Muscle layer of duodenum (tissue), 2 donors: ENCODE results near the gene PRKAG2.

Source experiments
- H3K27ac ChIP-seq: one replicate; pipeline ENCODE4 v1.7.0; 2013; ENCODE audit warnings: mild to moderate bottlenecking, low read length
- H3K27me3 ChIP-seq: one replicate; pipeline ENCODE4 v1.7.0; 2013; ENCODE audit warnings: low read depth, mild to moderate bottlenecking, control low read depth, low read length
- H3K36me3 ChIP-seq, 2 donors: one replicate each; pipeline ENCODE4 v1.7.0; 2013; ENCODE audit warnings: low read length in 2 of 2, control low read depth in 1 of 2, mild to moderate bottlenecking in 1 of 2; ENCODE audit not compliant: insufficient read depth in 2 of 2, control insufficient read depth in 1 of 2
- H3K4me1 ChIP-seq, 2 donors: one replicate each; pipeline ENCODE4 v1.7.0; 2013; ENCODE audit warnings: low read length in 2 of 2, mild to moderate bottlenecking in 2 of 2, control low read depth in 1 of 2, moderate library complexity in 1 of 2; ENCODE audit not compliant: insufficient read depth in 2 of 2, control insufficient read depth in 1 of 2
- H3K4me3 ChIP-seq, 2 donors: one replicate each; pipeline ENCODE4 v1.7.0; 2013; ENCODE audit warnings: low read length in 2 of 2, low read depth in 1 of 2, mild to moderate bottlenecking in 1 of 2
- H3K9me3 ChIP-seq, 2 donors: one replicate each; pipeline ENCODE4 v1.7.0; 2013; ENCODE audit warnings: low read length in 2 of 2, control low read depth in 1 of 2, mild to moderate bottlenecking in 1 of 2; ENCODE audit not compliant: control insufficient read depth in 1 of 2
- donor health status: healthy.

Gene PRKAG2

GRCh38 chr7:151676759-151677158 lies 200.2 kb downstream of the PRKAG2 start:
- Histone ChIP-seq H3K4me3 (no peak overlapping the region), H3K27me3 (no peaks in the 10 kb centered on the region), H3K4me1 (peaks cover 0 to 8% of the 10 kb centered on the region in 2 donors), H3K9me3 (no peaks in the 10 kb centered on the region), H3K27ac (no peak overlapping the region), H3K36me3 (peaks cover 0 to 4% of the 10 kb centered on the region in 2 donors)

GRCh38 chr7:151675196-151675920 lies 201.6 kb downstream of the PRKAG2 start:
- Histone ChIP-seq H3K27me3 (no peaks in the 10 kb centered on the region), H3K36me3 (peaks cover 2 to 4% of the 10 kb centered on the region in 2 donors), H3K4me1 (peaks cover 0 to 8% of the 10 kb centered on the region in 2 donors), H3K4me3 (no peak overlapping the region), H3K9me3 (no peaks in the 10 kb centered on the region), H3K27ac (no peak overlapping the region)

GRCh38 chr7:151674161-151674920 lies 202.6 kb downstream of the PRKAG2 start:
- Histone ChIP-seq H3K4me1 (peaks cover 0 to 8% of the 10 kb centered on the region in 2 donors), H3K27me3 (no peaks in the 10 kb centered on the region), H3K9me3 (no peaks in the 10 kb centered on the region), H3K36me3 (peaks cover 2 to 4% of the 10 kb centered on the region in 2 donors), H3K4me3 (no peak overlapping the region), H3K27ac (no peak overlapping the region)

GRCh38 chr7:151673216-151673615 lies 203.7 kb downstream of the PRKAG2 start:
- Histone ChIP-seq H3K4me3 (no peak overlapping the region), H3K4me1 (peaks cover 0 to 8% of the 10 kb centered on the region in 2 donors), H3K27ac (peak overlapping the region; percentile 23), H3K27me3 (no peaks in the 10 kb centered on the region), H3K9me3 (no peaks in the 10 kb centered on the region), H3K36me3 (peaks cover 2 to 4% of the 10 kb centered on the region in 2 donors)

- Histone ChIP-seq H3K9me3 (no peaks in the 10 kb centered on the region), H3K4me1 (peaks cover 0 to 8% of the 10 kb centered on the region in 2 donors), H3K27me3 (no peaks in the 10 kb centered on the region), H3K36me3 (peaks cover 2 to 4% of the 10 kb centered on the region in 2 donors), H3K4me3 (no peak overlapping the region), H3K27ac (no peak overlapping the region)
These were observed 204.2 kb downstream of the PRKAG2 start for GRCh38 chr7:151672716-151673115.

GRCh38 chr7:151671514-151671913 lies 205.4 kb downstream of the PRKAG2 start:
- H3K9me3 ChIP-seq, result peaks cover 0 to 2% of the 10 kb centered on the region in 2 donors
- H3K27me3 ChIP-seq, result no peaks in the 10 kb centered on the region
- H3K4me3 ChIP-seq, result no peak overlapping the region
- H3K36me3 ChIP-seq, result peaks cover 2 to 4% of the 10 kb centered on the region in 2 donors
- H3K27ac ChIP-seq, result no peak overlapping the region
- peaks cover 0 to 8% of the 10 kb centered on the region in 2 donors for H3K4me1 ChIP-seq

GRCh38 chr7:151669762-151670161 lies 207.2 kb downstream of the PRKAG2 start:
- H3K4me3 ChIP-seq, result no peak overlapping the region
- H3K36me3 ChIP-seq, result peaks cover 2 to 4% of the 10 kb centered on the region in 2 donors
- peaks cover 0 to 2% of the 10 kb centered on the region in 2 donors for H3K9me3 ChIP-seq
- H3K27me3 ChIP-seq, result no peaks in the 10 kb centered on the region
- peaks cover 3 to 8% of the 10 kb centered on the region in 2 donors for H3K4me1 ChIP-seq
- H3K27ac ChIP-seq, result no peak overlapping the region

- Histone ChIP-seq H3K36me3 (peaks cover 0 to 2% of the 10 kb centered on the region in 2 donors), H3K27ac (no peak overlapping the region), H3K9me3 (peaks cover 0 to 2% of the 10 kb centered on the region in 2 donors), H3K27me3 (no peaks in the 10 kb centered on the region), H3K4me1 (peaks cover 0 to 3% of the 10 kb centered on the region in 2 donors), H3K4me3 (no peak overlapping the region)
These were observed 210.0 kb downstream of the PRKAG2 start for GRCh38 chr7:151666886-151667285.

GRCh38 chr7:151665368-151665767 lies 211.5 kb downstream of the PRKAG2 start:
- Histone ChIP-seq H3K9me3 (peaks cover 0 to 2% of the 10 kb centered on the region in 2 donors), H3K27me3 (no peaks in the 10 kb centered on the region), H3K27ac (no peak overlapping the region), H3K36me3 (no peaks in the 10 kb centered on the region), H3K4me3 (no peak overlapping the region), H3K4me1 (peaks cover 0 to 3% of the 10 kb centered on the region in 2 donors)

GRCh38 chr7:151664268-151664667 lies 212.6 kb downstream of the PRKAG2 start:
- H3K4me1 ChIP-seq, result peaks cover 0 to 3% of the 10 kb centered on the region in 2 donors
- no peak overlapping the region for H3K27ac ChIP-seq
- H3K27me3 ChIP-seq, result no peaks in the 10 kb centered on the region
- no peaks in the 10 kb centered on the region for H3K36me3 ChIP-seq
- H3K4me3 ChIP-seq, result no peak overlapping the region
- H3K9me3 ChIP-seq, result peaks cover 0 to 2% of the 10 kb centered on the region in 2 donors

- Histone ChIP-seq H3K36me3 (no peaks in the 10 kb centered on the region), H3K9me3 (peaks cover 0 to 2% of the 10 kb centered on the region in 2 donors), H3K27ac (no peak overlapping the region), H3K4me1 (peaks cover 0 to 3% of the 10 kb centered on the region in 2 donors), H3K27me3 (no peaks in the 10 kb centered on the region), H3K4me3 (no peak overlapping the region)
These were observed 213.4 kb downstream of the PRKAG2 start for GRCh38 chr7:151663382-151664100.
